ENCODE results near the gene IQGAP3. TPM values are rescaled to one million over a fixed set of nuclear protein-coding genes. Genes with fewer than 3 reads are reported as not detected.

IQGAP3 gene
- polyA plus RNA-seq, 1 donor from 2014 or later: not detected

GRCh38 chr1:156598125-156598524, 25.8 kb upstream of the IQGAP3 start:
- Histone ChIP-seq H3F3A (ENCODE audit: insufficient read depth, low read length, poor library complexity, severe bottlenecking) (no peaks in the 10 kb centered on the region), H3K36me3 (ENCODE audit: insufficient read depth, low read length) (no peaks in the 10 kb centered on the region), H3K79me2 (replicated peaks; ENCODE audit: insufficient read depth, low read length) (no peaks in the 10 kb centered on the region), H3K9me3 (ENCODE audit: low read length) (no peaks in the 10 kb centered on the region), H4K20me1 (ENCODE audit: insufficient read depth) (no peaks in the 10 kb centered on the region), H2AFZ (ENCODE audit: low read depth, low read length) (no peak overlapping the region), H3K4me2 (ENCODE audit: low read length) (no peak overlapping the region), H3K27me3 (ENCODE audit: insufficient read depth, low read depth, low read length) (no peaks in the 10 kb centered on the region), H3K9me2 (ENCODE audit: insufficient read depth, low read length) (no peaks in the 10 kb centered on the region), H3K4me3 (ENCODE audit: low read length) (no peak overlapping the region), H3K27ac (ENCODE audit: low read length) (no peak overlapping the region), H3K9ac (ENCODE audit: low read length) (no peak overlapping the region)
- no peak for TF ChIP-seq REST (IDR thresholded peaks at IDR 0.05; ENCODE audit: borderline replicate concordance)
- TF ChIP-seq EP300 (conservative IDR thresholded peaks at IDR 0.05; ENCODE audit: poor library complexity, severe bottlenecking): no peak
- no peak for TF ChIP-seq SMC3 (conservative IDR thresholded peaks at IDR 0.05; ENCODE audit: poor library complexity)
- TF ChIP-seq CTCF (IDR thresholded peaks at IDR 0.05; ENCODE audit: poor library complexity, severe bottlenecking): no peak
- no peak for TF ChIP-seq POLR2AphosphoS5 (IDR thresholded peaks at IDR 0.05)
- no peak for TF ChIP-seq RAD21 (conservative IDR thresholded peaks at IDR 0.05)
- no peak for TF ChIP-seq TAF1 (IDR thresholded peaks at IDR 0.05; ENCODE audit: low read depth)
- TF ChIP-seq MXI1 (conservative IDR thresholded peaks at IDR 0.05; ENCODE audit: poor library complexity, severe bottlenecking): no peak
- no peak for TF ChIP-seq EZH2 (IDR thresholded peaks at IDR 0.05; ENCODE audit: borderline replicate concordance, insufficient read depth, low read length, poor library complexity, severe bottlenecking)

GRCh38 chr1:156596426-156596825, 24.1 kb upstream of the IQGAP3 start:
- no peaks in the 10 kb centered on the region for H3K9me2 ChIP-seq (ENCODE audit: insufficient read depth, low read length)
- no peak overlapping the region for H3K9ac ChIP-seq (ENCODE audit: low read length)
- TF ChIP-seq EZH2 (IDR thresholded peaks at IDR 0.05; ENCODE audit: borderline replicate concordance, insufficient read depth, low read length, poor library complexity, severe bottlenecking) (no peak), SMC3 (conservative IDR thresholded peaks at IDR 0.05; ENCODE audit: poor library complexity) (no peak), CTCF (IDR thresholded peaks at IDR 0.05; ENCODE audit: poor library complexity, severe bottlenecking) (no peak)
- no peaks in the 10 kb centered on the region for H3K27me3 ChIP-seq (ENCODE audit: insufficient read depth, low read depth, low read length)
- H3K4me2 ChIP-seq (ENCODE audit: low read length): no peak overlapping the region
- H3K9me3 ChIP-seq (ENCODE audit: low read length): no peaks in the 10 kb centered on the region
- H2AFZ ChIP-seq (ENCODE audit: low read depth, low read length): no peak overlapping the region
- no peaks in the 10 kb centered on the region for H3F3A ChIP-seq (ENCODE audit: insufficient read depth, low read length, poor library complexity, severe bottlenecking)
- H4K20me1 ChIP-seq (ENCODE audit: insufficient read depth): no peaks in the 10 kb centered on the region
- no peak overlapping the region for H3K4me3 ChIP-seq (ENCODE audit: low read length)
- H3K27ac ChIP-seq (ENCODE audit: low read length): no peak overlapping the region
- H3K79me2 ChIP-seq (replicated peaks; ENCODE audit: insufficient read depth, low read length): no peaks in the 10 kb centered on the region
- H3K36me3 ChIP-seq (ENCODE audit: insufficient read depth, low read length): no peaks in the 10 kb centered on the region
